22Rv1 (cell line): ENCODE results near the gene DCAF10.
A peak's percentile ranks its signal among the peaks of the same experiment; 100 is the strongest.
"Not testable (repeated sequence)": the region's sequence is repeated elsewhere in the genome, so short reads cannot be mapped to it uniquely, and the experiment has no call there.

Experiments
- H3K27ac ChIP-seq: fragments of 450-650 bp; 2 replicates; pipeline ENCODE4 v1.5.1; 2017
- CTCF ChIP-seq: fragments of 450-650 bp; IDR thresholded peaks from 2 replicates; pipeline ENCODE4 v1.5.1; 2017; ENCODE audit warnings: mild to moderate bottlenecking
- ZFX ChIP-seq: fragments of 450-650 bp; IDR thresholded peaks from 2 replicates; pipeline ENCODE4 v1.6.1; 2017; ENCODE audit warnings: antibody characterized with exemption, borderline replicate concordance

DCAF10 gene

DNA sequence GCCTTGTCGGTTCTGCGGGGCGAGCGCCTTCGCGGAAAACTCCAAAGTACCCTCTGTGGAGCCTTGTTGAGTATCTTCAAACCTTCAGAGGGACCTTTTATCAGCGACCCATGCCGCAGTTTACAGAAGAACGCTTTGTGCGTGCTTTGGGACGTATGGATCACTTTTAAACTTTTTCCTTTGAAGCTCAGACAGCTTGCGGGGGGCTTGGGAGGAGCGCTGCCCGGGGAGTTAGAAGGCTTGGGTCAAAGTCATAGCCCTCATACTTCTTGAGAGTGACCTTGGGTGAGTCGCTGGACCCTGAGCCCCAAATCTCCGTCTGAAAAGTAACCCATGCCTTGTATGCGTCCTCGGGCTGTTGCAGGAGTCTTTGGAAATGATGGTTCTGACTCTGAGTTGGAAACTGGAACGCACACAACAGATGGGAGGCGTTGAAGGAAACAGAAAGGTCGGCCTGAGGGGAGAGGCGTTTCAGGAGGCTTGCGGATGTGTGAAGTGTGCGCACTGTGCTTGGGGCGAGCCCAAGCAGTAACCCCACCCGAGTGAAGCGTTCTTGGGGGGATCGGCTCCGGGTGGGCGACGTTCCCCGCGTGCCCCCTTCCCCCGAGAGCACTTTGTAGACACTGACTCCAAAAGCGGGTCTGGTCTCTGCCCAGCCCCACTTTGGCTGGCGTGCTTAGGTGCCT lies 104.0 kb downstream of the DCAF10 start:
- H3K27ac ChIP-seq = peak overlapping the region; percentile 83
- TF ChIP-seq CTCF (peak; percentile 70), ZFX (no peak)

DNA sequence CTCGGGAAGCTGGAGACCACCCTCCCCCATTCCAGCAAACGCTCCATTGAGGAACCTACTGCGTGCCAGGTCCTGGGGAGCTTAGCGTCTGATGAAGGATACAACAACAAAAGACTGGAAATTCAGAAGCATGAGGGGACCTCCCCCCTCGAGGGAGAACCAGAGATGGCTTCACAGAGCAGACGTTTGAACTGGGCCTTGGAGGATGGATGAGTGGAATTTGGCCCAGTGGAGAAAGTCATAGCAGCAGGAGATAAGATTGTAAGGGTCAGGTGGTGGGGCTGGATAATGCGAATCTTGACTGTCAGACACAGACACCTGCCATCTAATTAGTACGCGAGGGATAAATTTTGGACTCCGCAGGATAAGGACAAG lies 104.5 kb downstream of the DCAF10 start:
- no peak for TF ChIP-seq CTCF
- H3K27ac ChIP-seq = peak overlapping the region; percentile 83

DNA sequence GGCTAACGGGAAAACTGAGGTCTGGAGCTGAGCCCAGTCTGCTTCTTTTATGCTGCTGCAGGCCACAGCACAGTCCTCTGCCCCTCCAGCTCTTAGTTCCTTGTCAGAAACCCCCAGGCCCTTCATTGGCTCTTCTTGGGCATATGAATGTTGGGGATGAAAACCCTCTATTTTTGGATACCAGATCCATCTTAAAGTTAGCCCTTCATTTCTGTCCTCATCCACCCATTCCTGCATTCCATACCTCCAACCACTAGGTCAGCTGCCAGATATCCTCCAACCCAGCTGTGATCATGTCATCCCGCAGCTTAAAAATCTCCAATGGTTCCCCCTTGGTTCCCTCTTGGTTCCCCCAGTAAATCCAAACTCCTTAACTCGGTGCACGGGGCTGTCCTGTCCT lies 105.2 kb downstream of the DCAF10 start:
- no peak for TF ChIP-seq CTCF
- TF ChIP-seq ZFX = no peak
- no peak overlapping the region for H3K27ac ChIP-seq

DNA sequence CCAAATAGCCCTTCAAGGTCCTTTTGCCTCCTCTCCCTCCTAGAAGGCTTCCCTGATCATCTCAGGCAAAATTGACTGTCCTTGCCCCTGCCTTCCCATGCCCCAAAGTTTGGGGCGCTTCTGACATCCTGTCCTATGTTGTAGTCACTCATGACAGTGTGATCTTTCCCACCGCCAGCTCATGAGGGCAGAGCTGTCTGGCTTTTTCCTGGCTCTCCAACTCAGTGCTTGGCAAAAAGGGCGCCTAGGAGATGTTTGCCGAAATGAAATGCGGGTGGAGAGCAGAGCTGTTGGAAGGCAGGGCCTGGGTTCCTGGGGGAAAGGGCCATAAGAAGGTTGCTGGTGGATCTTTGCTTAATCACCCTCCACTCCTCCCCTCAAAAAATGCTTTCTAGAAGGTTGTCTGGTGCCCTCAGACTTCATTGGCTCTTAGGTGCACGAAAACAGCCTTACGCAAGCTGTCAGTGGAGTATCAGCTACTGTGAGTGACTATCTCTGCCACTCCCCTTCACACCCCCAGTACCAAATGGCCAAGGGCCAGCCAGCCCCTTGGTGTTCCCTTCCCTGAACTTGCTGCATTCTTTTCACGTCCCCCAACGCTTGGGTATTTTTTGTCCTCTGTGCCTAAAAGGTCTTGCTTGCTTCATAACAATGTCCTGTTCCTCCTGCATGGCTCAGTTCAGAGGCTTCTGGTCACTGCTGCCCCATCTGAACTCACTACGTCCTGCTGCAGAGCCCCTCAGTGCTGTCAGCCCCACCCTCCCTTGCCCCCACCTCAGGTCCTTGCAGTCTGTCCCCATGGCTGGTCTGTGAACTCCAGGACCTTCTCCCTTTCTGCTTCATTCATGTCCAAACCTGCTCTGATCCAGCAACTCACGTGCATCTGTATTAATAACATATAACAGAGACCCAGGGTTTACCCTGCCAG lies 106.0 kb downstream of the DCAF10 start:
- H3K27ac ChIP-seq = no peak overlapping the region
- no peak for TF ChIP-seq CTCF
- no peak for TF ChIP-seq ZFX

DNA sequence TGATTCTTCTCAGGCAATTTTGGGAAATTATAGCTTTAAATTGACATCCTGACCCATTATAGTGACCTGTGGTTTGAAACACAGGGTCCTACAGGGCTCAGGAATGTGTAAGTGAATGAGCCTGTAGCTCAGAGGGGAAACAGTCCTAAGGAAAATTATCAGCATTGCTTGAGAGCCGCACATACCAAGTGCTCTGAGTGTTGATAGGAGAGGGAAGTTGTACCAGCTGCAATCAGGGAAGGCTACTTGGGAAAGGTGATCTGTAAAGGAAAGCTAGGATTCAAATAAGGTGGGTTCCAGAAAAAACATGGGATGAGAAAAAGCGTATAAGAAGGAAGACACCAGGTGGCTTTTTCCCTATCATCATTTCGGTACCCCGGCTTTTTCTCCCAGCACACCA lies 107.7 kb downstream of the DCAF10 start:
- no peak overlapping the region for H3K27ac ChIP-seq
- TF ChIP-seq ZFX (no peak), CTCF (no peak)

DNA sequence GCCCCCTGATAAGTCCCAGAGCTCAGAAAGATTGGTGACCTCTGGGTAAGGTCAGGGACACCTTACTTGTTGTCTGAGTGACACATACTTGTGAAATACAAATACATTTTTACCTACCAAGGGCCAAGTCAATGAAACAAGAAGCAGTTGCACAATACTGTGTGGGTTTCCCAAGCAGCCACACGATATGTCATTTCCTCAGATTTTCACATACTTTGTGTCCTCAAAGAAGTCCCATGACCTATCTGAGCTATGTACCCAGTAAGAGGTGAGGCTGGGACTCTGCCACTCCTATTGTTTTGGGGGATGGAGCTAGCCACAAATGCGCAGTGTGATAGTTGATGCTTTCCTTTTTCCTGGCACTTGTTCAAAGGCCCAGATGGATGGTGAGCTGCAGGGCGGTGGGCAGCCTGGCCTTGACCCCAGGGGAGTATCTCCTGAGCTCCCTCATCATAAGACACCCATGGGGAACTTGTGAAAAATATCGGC lies 108.1 kb downstream of the DCAF10 start:
- no peak overlapping the region for H3K27ac ChIP-seq
- TF ChIP-seq ZFX (no peak), CTCF (no peak)

DNA sequence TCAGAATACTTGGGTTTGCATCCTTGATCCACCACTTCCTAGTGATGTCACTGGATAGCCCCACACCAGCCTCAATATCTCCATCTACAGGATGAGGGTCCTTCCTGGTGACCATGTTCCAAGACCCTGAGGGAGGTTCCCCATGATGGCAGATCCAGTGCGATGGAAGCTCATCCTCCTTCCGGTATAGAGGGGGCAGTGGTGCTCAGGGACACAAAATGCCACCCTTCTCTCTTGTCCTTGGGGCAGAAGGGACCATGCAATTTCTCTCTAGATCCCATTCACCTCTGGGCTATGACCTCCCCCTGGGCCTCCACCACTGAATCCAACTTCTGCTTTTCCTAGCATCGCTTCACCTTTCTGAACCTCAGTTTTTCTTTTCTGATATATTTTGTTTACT lies 108.7 kb downstream of the DCAF10 start:
- TF ChIP-seq CTCF (no peak), ZFX (no peak)
- no peak overlapping the region for H3K27ac ChIP-seq

- H3K27ac ChIP-seq = not testable (repeated sequence)
These were observed 109.2 kb downstream of the DCAF10 start for GRCh38 chr9:37909836-37910235.
